Trophoblast cell (in vitro differentiated cells and primary cell): ENCODE measurements around the gene SLC16A8.

Experiments
- DNase-seq, 2 donors: peaks; one replicate each; pipeline ENCODE4 v3.0.0-alpha.2; 2016
- H2AFZ ChIP-seq: 2 replicates; pipeline ENCODE4 v1.6.1; 2013; ENCODE audit warnings: low read length, moderate library complexity, mild to moderate bottlenecking; ENCODE audit not compliant: insufficient read depth, poor library complexity
- H2AK5ac ChIP-seq: 2 replicates; pipeline ENCODE4 v1.6.1; 2013; ENCODE audit warnings: mild to moderate bottlenecking, low read length
- H2BK120ac ChIP-seq: 2 replicates; pipeline ENCODE4 v1.6.1; 2013; ENCODE audit warnings: low read length, mild to moderate bottlenecking, moderate library complexity; ENCODE audit not compliant: insufficient read depth, poor library complexity
- H2BK12ac ChIP-seq: 2 replicates; pipeline ENCODE4 v1.6.1; 2013; ENCODE audit warnings: mild to moderate bottlenecking, low read length, moderate library complexity
- H2BK5ac ChIP-seq: 2 replicates; pipeline ENCODE4 v1.6.1; 2013; ENCODE audit warnings: low read length, low read depth, moderate library complexity, mild to moderate bottlenecking; ENCODE audit not compliant: poor library complexity
- H3K14ac ChIP-seq: 2 replicates; pipeline ENCODE4 v1.6.1; 2013; ENCODE audit warnings: mild to moderate bottlenecking, low read length
- H3K18ac ChIP-seq: 2 replicates; pipeline ENCODE4 v1.6.1; 2013; ENCODE audit warnings: mild to moderate bottlenecking, low read length
- H3K23ac ChIP-seq: 2 replicates; pipeline ENCODE4 v1.6.1; 2013; ENCODE audit warnings: low read length
- H3K27ac ChIP-seq: 2 replicates; pipeline ENCODE4 v1.5.1; 2013; ENCODE audit warnings: low read depth, mild to moderate bottlenecking, inconsistent platforms, low read length, moderate library complexity
- H3K27me3 ChIP-seq: 2 replicates; pipeline ENCODE4 v1.6.1; 2013; ENCODE audit warnings: inconsistent platforms, mild to moderate bottlenecking, low read length, moderate library complexity; ENCODE audit not compliant: insufficient read depth
- H3K36me3 ChIP-seq, 2 experiments: 1 replicate in 1 of 2; 2 replicates in 1 of 2; pipeline ENCODE4 v1.6.1; 2013; ENCODE audit warnings: low read length in 2 of 2, mild to moderate bottlenecking in 2 of 2, moderate library complexity in 1 of 2; ENCODE audit not compliant: insufficient read depth in 2 of 2, control insufficient read depth in 1 of 2
- H3K4ac ChIP-seq: 2 replicates; pipeline ENCODE4 v1.6.1; 2013; ENCODE audit warnings: low read depth, mild to moderate bottlenecking, low read length, moderate library complexity
- H3K4me1 ChIP-seq, 2 experiments: 1 replicate in 1 of 2; 2 replicates in 1 of 2; pipeline ENCODE4 v1.6.1; 2013; ENCODE audit warnings: low read length in 2 of 2, mild to moderate bottlenecking in 2 of 2, moderate library complexity in 1 of 2; ENCODE audit not compliant: insufficient read depth in 2 of 2, control insufficient read depth in 1 of 2
- H3K4me2 ChIP-seq: 2 replicates; pipeline ENCODE4 v1.6.1; 2013; ENCODE audit warnings: inconsistent platforms, mild to moderate bottlenecking, low read length, moderate library complexity
- H3K4me3 ChIP-seq: 2 replicates; pipeline ENCODE4 v1.5.1; 2013; ENCODE audit warnings: mild to moderate bottlenecking, low read depth, low read length, inconsistent platforms
- H3K79me1 ChIP-seq: one replicate; pipeline ENCODE4 v1.6.1; 2013; ENCODE audit warnings: low read length
- H3K79me2 ChIP-seq: 2 replicates; pipeline ENCODE4 v1.6.1; 2013; ENCODE audit warnings: low read length, mild to moderate bottlenecking; ENCODE audit not compliant: control insufficient read depth, insufficient read depth, poor library complexity
- H3K9ac ChIP-seq: 2 replicates; pipeline ENCODE4 v1.6.1; 2013; ENCODE audit warnings: mild to moderate bottlenecking, low read length
- H3K9me3 ChIP-seq: 2 replicates; pipeline ENCODE4 v1.6.1; 2013; ENCODE audit warnings: low read depth, mild to moderate bottlenecking, control low read depth, inconsistent platforms, low read length; ENCODE audit not compliant: insufficient read depth
- H4K12ac ChIP-seq: 2 replicates; pipeline ENCODE4 v1.6.1; 2013; ENCODE audit warnings: low read depth, mild to moderate bottlenecking, low read length, moderate library complexity
- H4K8ac ChIP-seq: 2 replicates; pipeline ENCODE4 v1.6.1; 2013; ENCODE audit warnings: low read depth, mild to moderate bottlenecking, low read length, moderate library complexity
- H4K91ac ChIP-seq: one replicate; pipeline ENCODE4 v1.6.1; 2013; ENCODE audit warnings: low read depth, mild to moderate bottlenecking, low read length, moderate library complexity
- WGBS: extraction: QIAGEN DNeasy Blood & Tissue Kit; methylation state at CpG from one replicate; pipeline ENCODE4 v1.1.7; 2013; ENCODE audit warnings: missing lambda C conversion rate; ENCODE audit not compliant: insufficient read length, insufficient coverage; ENCODE audit errors: extremely low coverage; 5-methylcytosine and 5-hydroxymethylcytosine counted together

The SLC16A8 gene

DNA sequence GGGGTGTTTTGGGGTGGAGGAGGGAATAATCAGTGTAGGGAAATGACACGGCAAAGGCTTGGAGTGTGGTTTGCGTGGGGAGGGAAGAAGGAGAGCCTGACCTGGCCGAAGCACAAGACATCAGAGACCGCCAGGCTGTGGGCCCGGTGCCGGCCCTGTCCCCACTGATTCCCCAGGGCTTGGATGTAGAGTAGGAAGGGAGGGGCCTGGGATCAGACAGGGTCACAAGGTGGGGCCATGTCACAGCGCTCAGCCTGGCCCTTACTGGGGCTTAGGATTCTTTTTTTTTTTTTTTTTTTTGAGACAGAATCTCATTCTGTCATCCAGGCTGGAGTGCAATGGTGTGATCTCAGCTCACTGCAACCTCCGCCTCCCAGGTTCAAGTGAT is 17.0 kb downstream of the SLC16A8 start:
- no peak overlapping the region for H3K23ac ChIP-seq
- H3K4me3 ChIP-seq = no peak overlapping the region
- no peak overlapping the region for H4K12ac ChIP-seq
- no peak for DNase-seq
- no peak overlapping the region for H3K9ac ChIP-seq
- no peaks in the 10 kb centered on the region for H3K79me2 ChIP-seq
- H2AK5ac ChIP-seq = no peak overlapping the region
- H3K79me1 ChIP-seq = no peaks in the 10 kb centered on the region
- H3K36me3 ChIP-seq = peaks cover 58 to 60% of the 10 kb centered on the region in 2 experiments
- no peak overlapping the region for H3K4ac ChIP-seq
- no peak overlapping the region for H2BK12ac ChIP-seq
- H2AFZ ChIP-seq = no peak overlapping the region
- H3K27me3 ChIP-seq = no peaks in the 10 kb centered on the region
- no peaks in the 10 kb centered on the region for H3K9me3 ChIP-seq
- H2BK5ac ChIP-seq = no peak overlapping the region
- H2BK120ac ChIP-seq = no peak overlapping the region
- WGBS = 100% methylated on average over 2 of the region's 8 CpGs
- no peak overlapping the region for H3K18ac ChIP-seq
- no peak overlapping the region for H3K4me2 ChIP-seq
- H3K14ac ChIP-seq = no peak overlapping the region
- no peak overlapping the region for H4K91ac ChIP-seq
- no peak overlapping the region for H3K27ac ChIP-seq
- H3K4me1 ChIP-seq = no peaks in the 10 kb centered on the region
- H4K8ac ChIP-seq = no peak overlapping the region

- Histone ChIP-seq H4K91ac (no peak overlapping the region), H2BK120ac (no peak overlapping the region), H3K79me2 (no peaks in the 10 kb centered on the region), H3K79me1 (no peaks in the 10 kb centered on the region), H3K9ac (no peak overlapping the region), H2BK5ac (no peak overlapping the region), H3K4me1 (no peaks in the 10 kb centered on the region), H4K12ac (no peak overlapping the region), H3K4me3 (no peak overlapping the region), H2AFZ (no peak overlapping the region), H3K27ac (no peak overlapping the region), H3K18ac (no peak overlapping the region), H3K9me3 (no peaks in the 10 kb centered on the region), H3K36me3 (peaks cover 56 to 57% of the 10 kb centered on the region in 2 experiments), H3K4ac (no peak overlapping the region), H3K4me2 (no peak overlapping the region), H3K23ac (no peak overlapping the region), H3K27me3 (no peaks in the 10 kb centered on the region), H4K8ac (no peak overlapping the region), H3K14ac (no peak overlapping the region), H2AK5ac (no peak overlapping the region), H2BK12ac (no peak overlapping the region)
- WGBS = no CpG with 5 or more reads among the region's 13 CpGs
- no peak for DNase-seq
Measured at GRCh38 chr22:38066381-38067027, 17.5 kb downstream of the SLC16A8 start.

DNA sequence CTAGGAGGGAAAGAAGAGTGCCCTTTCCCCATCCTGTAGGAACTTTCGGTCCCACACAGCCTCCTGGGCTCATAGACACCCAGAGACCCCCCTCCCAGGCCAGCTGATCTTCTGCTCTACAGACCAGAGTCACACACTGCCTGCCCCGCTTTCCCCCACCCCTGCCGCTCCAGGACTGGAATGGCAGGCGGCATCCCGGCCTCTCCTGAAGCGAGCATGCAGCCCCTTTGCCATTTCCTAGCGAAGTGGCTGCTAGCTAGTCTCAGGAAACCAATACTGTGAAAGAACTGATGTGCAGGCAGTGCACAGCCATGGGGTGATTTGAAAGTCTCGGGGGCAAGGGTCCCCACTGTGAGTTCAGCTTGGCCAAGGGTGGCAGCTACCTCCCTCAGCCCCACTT is 18.4 kb downstream of the SLC16A8 start:
- Histone ChIP-seq H2BK5ac (no peak overlapping the region), H4K8ac (no peak overlapping the region), H3K4me2 (no peak overlapping the region), H3K4ac (no peak overlapping the region), H3K9ac (no peak overlapping the region), H3K79me1 (no peaks in the 10 kb centered on the region), H3K9me3 (no peaks in the 10 kb centered on the region), H3K18ac (no peak overlapping the region), H3K14ac (no peak overlapping the region), H4K91ac (no peak overlapping the region), H3K27ac (no peak overlapping the region), H2AK5ac (no peak overlapping the region), H4K12ac (no peak overlapping the region), H2AFZ (no peak overlapping the region), H3K4me3 (no peak overlapping the region), H2BK120ac (no peak overlapping the region), H3K36me3 (peaks cover 50 to 52% of the 10 kb centered on the region in 2 experiments), H3K27me3 (no peaks in the 10 kb centered on the region), H3K79me2 (no peaks in the 10 kb centered on the region), H3K4me1 (no peaks in the 10 kb centered on the region), H3K23ac (no peak overlapping the region), H2BK12ac (no peak overlapping the region)
- no peak for DNase-seq
- WGBS = no CpG with 5 or more reads among the region's 8 CpGs

DNA sequence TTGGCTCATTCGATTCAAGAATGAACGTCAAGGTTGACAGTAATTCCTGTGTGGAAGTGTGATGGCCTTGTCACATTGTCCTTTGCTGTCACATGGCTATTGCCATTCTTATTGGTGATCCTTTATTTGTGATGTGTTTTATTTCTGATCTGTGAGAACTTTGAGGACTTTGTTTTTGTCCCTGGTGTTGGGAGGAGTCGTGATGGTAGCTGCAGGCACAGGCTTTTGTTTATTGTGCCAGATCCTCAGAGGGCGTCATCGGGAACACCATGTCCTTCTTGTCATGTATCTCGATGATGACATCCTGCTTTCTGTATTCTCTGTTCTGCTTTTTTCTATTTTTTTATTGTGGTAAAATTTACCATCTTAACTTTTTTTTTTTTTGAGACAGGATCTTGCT is 21.2 kb downstream of the SLC16A8 start:
- no peak overlapping the region for H4K91ac ChIP-seq
- H3K4ac ChIP-seq = no peak overlapping the region
- H3K9ac ChIP-seq = no peak overlapping the region
- H4K12ac ChIP-seq = no peak overlapping the region
- H2AK5ac ChIP-seq = no peak overlapping the region
- no peak overlapping the region for H3K4me2 ChIP-seq
- no peak overlapping the region for H3K4me3 ChIP-seq
- H2BK5ac ChIP-seq = no peak overlapping the region
- no peak overlapping the region for H2BK12ac ChIP-seq
- H3K4me1 ChIP-seq = peaks cover 0 to 2% of the 10 kb centered on the region in 2 experiments
- H2AFZ ChIP-seq = no peak overlapping the region
- no CpG with 5 or more reads among the region's 6 CpGs for WGBS
- no peak overlapping the region for H3K27ac ChIP-seq
- no peak overlapping the region for H3K23ac ChIP-seq
- H3K79me2 ChIP-seq = no peaks in the 10 kb centered on the region
- no peak overlapping the region for H4K8ac ChIP-seq
- H2BK120ac ChIP-seq = no peak overlapping the region
- H3K18ac ChIP-seq = no peak overlapping the region
- H3K36me3 ChIP-seq = peaks cover 40 to 44% of the 10 kb centered on the region in 2 experiments
- H3K9me3 ChIP-seq = no peaks in the 10 kb centered on the region
- H3K27me3 ChIP-seq = no peaks in the 10 kb centered on the region
- no peak overlapping the region for H3K14ac ChIP-seq
- no peaks in the 10 kb centered on the region for H3K79me1 ChIP-seq
- DNase-seq = no peak
